Chondrocyte (in vitro differentiated cells): ENCODE data around the gene TLX1. TPM values are rescaled to one million over a fixed set of nuclear protein-coding genes. Genes with fewer than 3 reads are reported as not detected.

Experiments
- DNase-seq: peaks from one replicate; pipeline ENCODE4 v3.0.0; 2021; ENCODE audit warnings: mixed read lengths, low spot score
- H3K27ac Mint-ChIP-seq: one replicate; pipeline ENCODE4 v1.8.0; 2021; ENCODE audit warnings: mild to moderate bottlenecking, moderate library complexity, mixed read lengths; ENCODE audit not compliant: unreplicated experiment
- H3K27me3 Mint-ChIP-seq: 2 replicates; pipeline ENCODE4 v1.8.0; 2021; ENCODE audit warnings: low read depth, mixed read lengths
- H3K36me3 Mint-ChIP-seq: 2 replicates; pipeline ENCODE4 v1.8.0; 2021; ENCODE audit warnings: low read depth, mixed read lengths
- H3K4me1 Mint-ChIP-seq: 2 replicates; pipeline ENCODE4 v1.8.0; 2021; ENCODE audit warnings: low read depth, mild to moderate bottlenecking, mixed read lengths
- H3K4me3 Mint-ChIP-seq: one replicate; pipeline ENCODE4 v1.8.0; 2021; ENCODE audit warnings: mild to moderate bottlenecking, moderate library complexity, mixed read lengths; ENCODE audit not compliant: unreplicated experiment
- H3K9me3 Mint-ChIP-seq: 2 replicates; pipeline ENCODE4 v1.8.0; 2021; ENCODE audit warnings: low read depth, mixed read lengths
- CTCF ChIP-seq: fragments of 200-600 bp; sonication (generic); IDR thresholded peaks from 2 replicates; pipeline ENCODE4 v1.5.0; 2021; ENCODE audit warnings: antibody characterized with exemption, mild to moderate bottlenecking, moderate library complexity
- total RNA-seq: library from RNA; stranded (reverse); gene quantifications from 3 replicates; pipeline ENCODE4 v1.2.1, GENCODE V29; 2021

Gene TLX1
- total RNA-seq, 1 donor from 2014 or later = not detected

GRCh38 chr10:101143345-101143630 lies 12.2 kb downstream of the TLX1 start:
- Mint-ChIP-seq H3K4me3 (no peak overlapping the region), H3K9me3 (no peaks in the 10 kb centered on the region), H3K27ac (no peak overlapping the region), H3K36me3 (no peaks in the 10 kb centered on the region), H3K27me3 (peaks cover 76% of the 10 kb centered on the region), H3K4me1 (peaks cover 7% of the 10 kb centered on the region)
- TF ChIP-seq CTCF = no peak
- DNase-seq = no peak

DNA sequence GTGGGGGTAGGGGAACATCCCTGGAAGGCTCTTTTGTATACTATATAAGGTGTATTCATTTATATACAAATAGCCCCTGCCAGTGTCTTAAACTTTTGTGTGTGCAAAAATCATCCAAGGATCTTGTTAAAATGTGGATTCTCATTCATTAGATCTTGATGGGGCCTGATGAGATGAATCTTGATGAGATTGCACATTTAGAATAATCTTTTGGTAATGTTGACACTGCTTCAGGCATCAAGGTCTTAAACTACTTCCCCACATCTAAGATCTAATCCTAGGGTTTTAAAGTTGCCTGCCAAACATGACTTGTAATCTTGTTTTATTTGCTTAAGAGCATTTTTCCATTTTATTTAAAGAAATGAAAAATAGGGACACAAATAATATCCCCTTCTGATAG lies 13.0 kb downstream of the TLX1 start:
- Mint-ChIP-seq H3K9me3 (peaks cover 3% of the 10 kb centered on the region), H3K27ac (no peak overlapping the region), H3K27me3 (peaks cover 73% of the 10 kb centered on the region), H3K4me1 (peaks cover 7% of the 10 kb centered on the region), H3K36me3 (no peaks in the 10 kb centered on the region), H3K4me3 (no peak overlapping the region)
- TF ChIP-seq CTCF = no peak
- DNase-seq = no peak

DNA sequence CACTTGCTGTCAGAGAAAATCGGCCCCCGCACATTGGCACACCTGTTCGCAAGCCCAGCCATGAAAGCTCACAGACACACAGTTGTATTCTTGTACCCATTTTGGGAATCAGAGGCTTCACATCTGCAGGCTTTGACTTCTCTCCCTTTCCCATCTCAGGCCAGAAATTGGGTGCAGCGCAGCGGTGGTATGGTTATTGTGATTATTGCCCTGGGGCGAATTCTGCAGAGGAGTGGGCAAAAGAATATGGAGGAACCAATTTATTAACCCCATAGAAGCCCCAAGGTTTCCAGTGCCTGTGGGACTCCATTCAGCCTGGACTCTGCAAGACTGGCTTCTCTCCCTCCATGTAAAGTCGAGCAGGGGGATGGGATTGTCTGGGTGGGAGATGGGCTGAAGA lies 14.0 kb downstream of the TLX1 start:
- no peak overlapping the region for H3K27ac Mint-ChIP-seq
- peaks cover 7% of the 10 kb centered on the region for H3K4me1 Mint-ChIP-seq
- peaks cover 77% of the 10 kb centered on the region for H3K27me3 Mint-ChIP-seq
- TF ChIP-seq CTCF = no peak
- no peak for DNase-seq
- H3K9me3 Mint-ChIP-seq = peaks cover 9% of the 10 kb centered on the region
- H3K36me3 Mint-ChIP-seq = peaks cover 1% of the 10 kb centered on the region
- no peak overlapping the region for H3K4me3 Mint-ChIP-seq

DNA sequence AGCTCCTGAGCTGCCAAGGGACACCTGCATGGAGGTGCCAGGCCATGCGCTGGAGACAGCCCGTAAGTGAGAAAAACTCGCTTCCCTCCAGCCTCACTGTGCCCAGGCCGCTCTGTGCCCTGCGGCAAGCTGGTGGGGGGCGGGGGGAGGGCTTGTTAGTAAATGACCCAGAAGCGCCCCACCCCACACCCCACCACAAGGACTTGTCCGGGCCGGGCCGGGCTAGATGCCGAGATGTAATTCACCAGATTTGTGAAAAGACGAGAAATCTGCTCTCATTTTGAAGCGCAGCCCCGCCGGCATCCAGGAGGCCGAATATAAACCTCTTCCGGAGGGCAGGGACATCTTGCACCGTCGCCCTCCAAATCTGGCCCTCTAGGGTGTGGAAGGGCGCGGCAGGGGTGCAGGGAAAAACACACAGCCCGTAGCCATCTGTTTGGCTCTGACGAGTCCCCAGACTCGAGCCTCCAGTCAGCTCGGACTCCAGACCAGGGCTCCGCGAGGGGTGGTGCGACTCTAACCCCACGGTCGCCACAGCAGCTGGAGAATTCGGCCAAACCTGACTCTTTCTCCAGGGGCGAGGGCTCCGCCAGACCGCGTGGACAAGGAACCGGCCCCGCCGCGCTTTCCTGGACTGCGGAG lies 14.8 kb downstream of the TLX1 start:
- no peak for TF ChIP-seq CTCF
- peaks cover 7% of the 10 kb centered on the region for H3K4me1 Mint-ChIP-seq
- peaks cover 9% of the 10 kb centered on the region for H3K9me3 Mint-ChIP-seq
- no peak overlapping the region for H3K4me3 Mint-ChIP-seq
- DNase-seq = no peak
- H3K27ac Mint-ChIP-seq = no peak overlapping the region
- H3K36me3 Mint-ChIP-seq = peaks cover 1% of the 10 kb centered on the region
- peaks cover 77% of the 10 kb centered on the region for H3K27me3 Mint-ChIP-seq

DNA sequence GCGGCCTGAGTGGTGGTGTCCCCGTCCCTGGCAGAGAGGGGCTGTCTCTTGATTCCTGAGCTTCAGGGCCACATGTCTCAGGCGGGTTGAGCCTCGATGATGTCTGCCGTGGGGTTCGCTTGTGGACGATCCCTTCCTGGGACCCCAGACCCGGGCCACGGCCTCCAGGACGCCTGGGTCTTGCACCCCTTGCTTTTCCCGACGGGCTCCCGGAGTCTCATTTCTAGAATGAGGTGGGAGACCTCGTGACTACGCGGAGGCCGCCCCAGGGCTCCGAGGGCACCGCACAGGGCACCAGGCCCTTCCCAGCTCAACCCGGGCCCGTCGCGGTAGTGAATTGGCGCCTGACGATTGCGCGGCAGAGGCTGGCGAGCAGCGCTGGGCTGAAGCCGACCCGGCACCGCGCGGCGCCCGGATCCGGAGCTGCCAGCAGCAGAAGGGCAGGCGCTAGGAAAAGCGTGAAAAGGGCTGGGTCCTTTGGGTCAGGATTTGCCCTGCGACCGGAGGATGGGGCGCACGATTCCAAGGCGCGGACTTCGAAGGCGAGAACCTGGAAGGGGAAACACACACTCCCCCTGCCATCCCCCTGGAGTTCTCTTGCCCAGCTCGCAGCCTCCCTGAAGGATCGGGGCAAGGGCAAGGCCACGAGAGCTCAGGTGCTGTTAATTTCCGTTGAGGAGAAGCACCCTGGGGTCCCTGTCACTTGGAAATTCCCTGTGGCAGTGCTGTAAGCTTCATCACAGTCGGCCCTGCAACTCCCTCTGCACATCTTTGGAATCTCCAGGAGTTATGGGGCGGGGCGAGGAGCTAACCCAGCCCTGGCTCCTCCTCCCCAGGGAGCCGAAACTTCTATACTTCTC lies 15.5 kb downstream of the TLX1 start:
- Mint-ChIP-seq H3K4me1 (peaks cover 7% of the 10 kb centered on the region), H3K27ac (no peak overlapping the region), H3K36me3 (peaks cover 1% of the 10 kb centered on the region), H3K9me3 (peaks cover 9% of the 10 kb centered on the region), H3K4me3 (no peak overlapping the region), H3K27me3 (peaks cover 75% of the 10 kb centered on the region)
- no peak for TF ChIP-seq CTCF
- no peak for DNase-seq
